ENCODE measurements around the gene SMIM20.

Gene SMIM20

GRCh38 chr4:25938787-25939186 lies 24.8 kb downstream of the SMIM20 start:
- TF ChIP-seq REST (IDR thresholded peaks at IDR 0.05; ENCODE audit: low read depth) (no peak), FOXM1 (IDR thresholded peaks at IDR 0.05; ENCODE audit: borderline replicate concordance, low read depth) (no peak), ZBTB7A (IDR thresholded peaks at IDR 0.05; ENCODE audit: low read depth) (no peak), TEAD4 (IDR thresholded peaks at IDR 0.05) (no peak), EGR1 (IDR thresholded peaks at IDR 0.05) (no peak), TAF1 (IDR thresholded peaks at IDR 0.05; ENCODE audit: low read depth) (no peak), CEBPB (IDR thresholded peaks at IDR 0.05) (no peak), YY1 (IDR thresholded peaks at IDR 0.05; ENCODE audit: low read depth) (no peak), EP300 (IDR thresholded peaks at IDR 0.05; ENCODE audit: borderline replicate concordance) (no peak), RAD21 (IDR thresholded peaks at IDR 0.05; ENCODE audit: low read depth) (no peak), NFIC (IDR thresholded peaks at IDR 0.05) (no peak)
- TF ChIP-seq, protein P1, sequence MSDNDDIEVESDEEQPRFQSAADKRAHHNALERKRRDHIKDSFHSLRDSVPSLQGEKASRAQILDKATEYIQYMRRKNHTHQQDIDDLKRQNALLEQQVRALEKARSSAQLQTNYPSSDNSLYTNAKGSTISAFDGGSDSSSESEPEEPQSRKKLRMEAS (IDR thresholded peaks at IDR 0.05), result no peak

- TF ChIP-seq TEAD4 (IDR thresholded peaks at IDR 0.05) (no peak), YY1 (IDR thresholded peaks at IDR 0.05; ENCODE audit: low read depth) (no peak), RAD21 (IDR thresholded peaks at IDR 0.05; ENCODE audit: low read depth) (no peak), USF1 (IDR thresholded peaks at IDR 0.05) (no peak), FOXM1 (IDR thresholded peaks at IDR 0.05; ENCODE audit: borderline replicate concordance, low read depth) (no peak), TAF1 (IDR thresholded peaks at IDR 0.05; ENCODE audit: low read depth) (no peak)
- TF ChIP-seq, protein P1 (IDR thresholded peaks at IDR 0.05), result no peak
These were observed 25.3 kb downstream of the SMIM20 start for GRCh38 chr4:25939330-25939729.

DNA sequence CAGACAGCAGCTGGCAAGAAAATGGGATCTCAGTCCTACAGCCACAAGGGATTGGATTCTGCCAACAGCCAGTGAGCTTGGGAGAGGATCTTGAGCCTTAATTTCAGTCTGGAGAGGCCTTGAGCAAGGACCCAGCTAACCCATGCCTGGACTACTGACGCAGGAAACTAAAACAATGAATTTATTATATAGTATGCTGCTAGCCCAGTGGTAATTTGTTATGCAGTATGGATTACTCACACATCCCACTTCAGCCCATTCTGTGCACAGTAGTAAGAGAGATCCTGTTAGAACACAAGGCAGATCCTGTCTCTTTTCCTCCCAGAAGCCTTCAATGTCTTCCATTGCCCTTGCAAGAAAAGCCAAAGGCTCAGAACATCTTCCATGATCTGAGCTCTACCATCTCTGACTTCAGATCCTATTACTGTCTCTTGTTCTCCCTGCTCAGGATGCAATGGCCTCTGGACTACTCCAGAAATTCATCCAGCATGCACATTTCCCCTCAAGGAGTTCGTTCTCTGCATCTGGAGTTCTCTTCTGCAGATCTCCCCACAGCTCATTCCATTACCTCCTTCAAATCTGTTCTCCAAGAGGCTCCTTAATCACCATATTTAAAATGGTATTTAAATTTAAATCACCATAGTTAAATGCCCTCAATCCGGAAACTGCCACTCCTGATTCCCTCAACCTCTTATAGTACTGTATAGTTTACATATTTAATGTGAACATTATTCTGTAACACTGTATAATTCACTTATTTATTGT lies 27.6 kb downstream of the SMIM20 start:
- TF ChIP-seq EP300 (IDR thresholded peaks at IDR 0.05; ENCODE audit: borderline replicate concordance) (no peak), FOXM1 (IDR thresholded peaks at IDR 0.05; ENCODE audit: borderline replicate concordance, low read depth) (no peak), CEBPB (IDR thresholded peaks at IDR 0.05) (no peak), TAF1 (IDR thresholded peaks at IDR 0.05; ENCODE audit: low read depth) (no peak), TCF12 (IDR thresholded peaks at IDR 0.05; ENCODE audit: low read depth) (no peak), TEAD4 (IDR thresholded peaks at IDR 0.05) (no peak), EGR1 (IDR thresholded peaks at IDR 0.05) (no peak), RAD21 (IDR thresholded peaks at IDR 0.05; ENCODE audit: low read depth) (no peak), YY1 (IDR thresholded peaks at IDR 0.05; ENCODE audit: low read depth) (no peak)

- TF ChIP-seq RAD21 (IDR thresholded peaks at IDR 0.05; ENCODE audit: low read depth) (no peak), CEBPB (IDR thresholded peaks at IDR 0.05) (no peak), TAF1 (IDR thresholded peaks at IDR 0.05; ENCODE audit: low read depth) (no peak), EGR1 (IDR thresholded peaks at IDR 0.05) (no peak), TCF12 (IDR thresholded peaks at IDR 0.05; ENCODE audit: low read depth) (no peak), NFIC (IDR thresholded peaks at IDR 0.05) (no peak), EP300 (IDR thresholded peaks at IDR 0.05; ENCODE audit: borderline replicate concordance) (no peak), ZBTB7A (IDR thresholded peaks at IDR 0.05; ENCODE audit: low read depth) (no peak), CREB1 (IDR thresholded peaks at IDR 0.05; ENCODE audit: low read depth) (no peak)
These were observed 29.3 kb downstream of the SMIM20 start for GRCh38 chr4:25943312-25943711.

DNA sequence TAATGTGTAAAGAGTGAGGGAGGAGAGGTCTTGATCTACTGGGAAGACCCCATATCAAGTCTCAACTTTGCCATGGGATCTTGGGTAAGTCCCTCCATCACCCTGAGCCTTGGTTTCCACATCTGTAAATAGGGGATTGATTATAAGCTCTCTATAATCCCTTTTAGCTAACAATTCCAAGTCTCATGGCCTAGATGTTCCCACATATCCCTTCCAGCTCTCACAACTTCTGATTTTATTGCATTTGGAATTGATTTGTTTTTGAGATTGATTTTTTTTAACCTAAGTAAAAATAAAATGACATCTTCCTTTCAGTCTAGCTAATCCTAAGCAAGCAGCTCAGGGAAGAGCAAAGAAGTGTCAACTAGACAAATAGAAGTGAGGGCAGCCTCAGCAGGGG lies 29.8 kb downstream of the SMIM20 start:
- TF ChIP-seq ZBTB7A (IDR thresholded peaks at IDR 0.05; ENCODE audit: low read depth) (no peak), TAF1 (IDR thresholded peaks at IDR 0.05; ENCODE audit: low read depth) (no peak), NFIC (IDR thresholded peaks at IDR 0.05) (no peak), YY1 (IDR thresholded peaks at IDR 0.05; ENCODE audit: low read depth) (no peak), RAD21 (IDR thresholded peaks at IDR 0.05; ENCODE audit: low read depth) (no peak), FOXM1 (IDR thresholded peaks at IDR 0.05; ENCODE audit: borderline replicate concordance, low read depth) (no peak), CEBPB (IDR thresholded peaks at IDR 0.05) (no peak), TEAD4 (IDR thresholded peaks at IDR 0.05) (no peak), USF1 (IDR thresholded peaks at IDR 0.05) (no peak), TCF12 (IDR thresholded peaks at IDR 0.05; ENCODE audit: low read depth) (no peak), CREB1 (IDR thresholded peaks at IDR 0.05; ENCODE audit: low read depth) (no peak), REST (IDR thresholded peaks at IDR 0.05; ENCODE audit: low read depth) (no peak), EP300 (IDR thresholded peaks at IDR 0.05; ENCODE audit: borderline replicate concordance) (no peak), EGR1 (IDR thresholded peaks at IDR 0.05) (no peak)
- TF ChIP-seq, protein P1 (IDR thresholded peaks at IDR 0.05), result no peak

All from Ishikawa (cell line).